ENCODE results near the gene PPARGC1A. TPM values are rescaled to one million over a fixed set of nuclear protein-coding genes. Genes with fewer than 3 reads are reported as not detected.

Gene PPARGC1A, protein sequence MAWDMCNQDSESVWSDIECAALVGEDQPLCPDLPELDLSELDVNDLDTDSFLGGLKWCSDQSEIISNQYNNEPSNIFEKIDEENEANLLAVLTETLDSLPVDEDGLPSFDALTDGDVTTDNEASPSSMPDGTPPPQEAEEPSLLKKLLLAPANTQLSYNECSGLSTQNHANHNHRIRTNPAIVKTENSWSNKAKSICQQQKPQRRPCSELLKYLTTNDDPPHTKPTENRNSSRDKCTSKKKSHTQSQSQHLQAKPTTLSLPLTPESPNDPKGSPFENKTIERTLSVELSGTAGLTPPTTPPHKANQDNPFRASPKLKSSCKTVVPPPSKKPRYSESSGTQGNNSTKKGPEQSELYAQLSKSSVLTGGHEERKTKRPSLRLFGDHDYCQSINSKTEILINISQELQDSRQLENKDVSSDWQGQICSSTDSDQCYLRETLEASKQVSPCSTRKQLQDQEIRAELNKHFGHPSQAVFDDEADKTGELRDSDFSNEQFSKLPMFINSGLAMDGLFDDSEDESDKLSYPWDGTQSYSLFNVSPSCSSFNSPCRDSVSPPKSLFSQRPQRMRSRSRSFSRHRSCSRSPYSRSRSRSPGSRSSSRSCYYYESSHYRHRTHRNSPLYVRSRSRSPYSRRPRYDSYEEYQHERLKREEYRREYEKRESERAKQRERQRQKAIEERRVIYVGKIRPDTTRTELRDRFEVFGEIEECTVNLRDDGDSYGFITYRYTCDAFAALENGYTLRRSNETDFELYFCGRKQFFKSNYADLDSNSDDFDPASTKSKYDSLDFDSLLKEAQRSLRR
- total RNA-seq (2014; rRNA removed; shearing (Covaris generic)) = 0.45 and 0.90 TPM in 2 replicates

DNA sequence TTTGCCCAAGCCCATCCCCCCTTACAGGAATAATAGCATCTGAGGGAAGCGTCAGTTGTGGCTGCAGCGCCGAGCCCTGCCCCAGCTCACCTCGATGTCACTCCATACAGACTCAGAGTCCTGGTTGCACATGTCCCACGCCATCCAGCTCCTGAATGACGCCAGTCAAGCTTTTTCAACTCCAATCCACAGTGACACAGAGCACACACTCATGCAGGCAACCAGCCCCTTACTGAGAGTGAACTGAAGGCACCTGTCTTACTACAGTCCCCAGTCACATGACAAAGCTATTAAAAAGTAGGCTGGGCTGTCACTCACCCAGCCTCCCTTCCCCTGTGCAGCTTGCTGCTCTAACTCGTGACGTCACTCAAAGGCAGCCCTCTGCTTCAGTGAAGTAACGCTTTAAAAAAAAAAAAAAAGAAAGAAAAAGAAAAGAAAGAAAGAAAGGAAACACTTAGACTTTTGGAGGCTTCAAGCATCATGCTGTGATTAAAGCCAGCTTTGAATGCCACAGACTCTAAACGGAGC, at the start of gene PPARGC1A:
PPARGC1A (minus strand) TSS at position 234 of the 528 bp plus-strand sequence; CDS start at position 144, 90 bp downstream.

All from A375 (cell line).